ENCODE measurements around the gene ALDH18A1. TPM values are rescaled to one million over a fixed set of nuclear protein-coding genes. Genes with fewer than 3 reads are reported as not detected.
A peak's percentile ranks its signal among the peaks of the same experiment; 100 is the strongest.

Gene ALDH18A1
- total and polyA plus RNA-seq, 12 donors, result 5.9 to 19.5 (median 12.9) TPM

DNA sequence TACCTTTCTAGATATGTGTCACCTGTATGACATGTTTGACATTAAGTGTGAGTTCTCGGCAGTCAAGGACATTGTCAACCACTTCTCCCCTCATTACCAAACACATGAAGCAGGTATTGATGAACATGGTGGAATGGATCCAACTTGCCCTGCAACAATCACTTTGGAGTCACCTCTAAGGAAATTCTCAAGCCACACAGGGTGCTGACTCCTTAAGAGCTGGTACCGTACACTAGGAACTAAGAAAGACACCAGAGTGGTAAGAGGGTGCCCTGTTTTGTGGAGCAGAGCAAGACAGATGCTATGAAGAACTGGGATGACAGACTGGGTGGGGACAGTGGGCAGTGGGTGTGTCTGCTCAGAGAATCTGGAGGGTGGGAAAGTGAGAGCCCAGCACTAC, 77.9 kb downstream of the ALDH18A1 start:
- DNase-seq, result no peak
- peaks cover 0 to 37% (median 16%) of the 10 kb centered on the region in 9 donors for H3K4me1 ChIP-seq
- no peak overlapping the region for H3K27ac ChIP-seq
- H3K27me3 ChIP-seq, result no peaks in the 10 kb centered on the region
- TF ChIP-seq CTCF (IDR thresholded peaks at IDR 0.05), result no peak
- intact Hi-C loops (cut with DNase I), result no loop called here
- no peaks in the 10 kb centered on the region for H3K9me3 ChIP-seq
- H3K36me3 ChIP-seq, result no peaks in the 10 kb centered on the region
- ATAC-seq, result no peak
- H3K4me3 ChIP-seq, result no peak overlapping the region
- WGBS, 2 donors, result 91 to 94% methylated on average over 2 of the region's 2 CpGs

DNA sequence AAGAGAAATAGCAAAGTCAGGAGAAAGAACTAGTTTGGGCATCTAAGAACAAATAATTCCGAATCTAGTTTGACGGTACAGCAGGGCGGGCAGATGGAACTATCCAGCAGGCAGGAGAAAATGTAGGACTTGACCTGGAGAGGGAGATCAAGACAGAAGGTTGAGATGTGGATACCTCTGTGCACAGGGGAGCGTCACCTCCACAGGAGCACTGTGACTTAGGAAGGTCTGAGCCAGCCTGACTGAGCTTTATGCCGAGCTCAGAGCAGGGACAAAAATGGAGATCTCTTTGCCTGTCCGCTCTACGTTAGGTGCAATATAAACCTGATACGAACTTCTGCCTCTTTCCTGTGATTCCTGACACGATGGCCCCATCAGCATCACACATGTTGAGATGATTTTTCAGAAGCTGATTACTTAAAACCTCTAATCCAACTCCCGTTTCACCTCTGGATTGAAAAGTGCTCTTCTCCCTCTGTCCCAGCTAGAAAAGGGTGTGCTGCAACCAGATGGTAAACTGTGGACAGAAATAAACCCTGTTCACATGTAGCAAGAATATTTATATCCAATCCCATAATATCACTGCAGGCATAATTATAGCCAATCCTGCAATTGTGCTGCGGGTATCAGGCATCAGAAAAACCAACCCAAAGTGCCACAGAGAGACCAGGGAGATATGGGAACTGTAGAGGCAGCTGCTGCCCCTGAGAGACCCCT, 81.7 kb downstream of the ALDH18A1 start:
- TF ChIP-seq CTCF (IDR thresholded peaks at IDR 0.05), result no peak
- no peaks in the 10 kb centered on the region for H3K27me3 ChIP-seq
- intact Hi-C loops (cut with DNase I), result no loop called here
- DNase-seq (no peak), ATAC-seq (peak in 5 of 8 donors; percentile 32 to 71 (median 55))
- peak overlapping the region in 1 of 10 donors; percentile 10 for H3K4me3 ChIP-seq
- 52 to 57% methylated on average over 11 of the region's 11 CpGs for WGBS, 2 donors
- no peaks in the 10 kb centered on the region for H3K9me3 ChIP-seq
- no peaks in the 10 kb centered on the region for H3K36me3 ChIP-seq
- peaks cover 0 to 42% (median 19%) of the 10 kb centered on the region in 9 donors for H3K4me1 ChIP-seq
- peak overlapping the region in 8 of 10 donors; percentile 6 to 67 (median 49) for H3K27ac ChIP-seq

DNA sequence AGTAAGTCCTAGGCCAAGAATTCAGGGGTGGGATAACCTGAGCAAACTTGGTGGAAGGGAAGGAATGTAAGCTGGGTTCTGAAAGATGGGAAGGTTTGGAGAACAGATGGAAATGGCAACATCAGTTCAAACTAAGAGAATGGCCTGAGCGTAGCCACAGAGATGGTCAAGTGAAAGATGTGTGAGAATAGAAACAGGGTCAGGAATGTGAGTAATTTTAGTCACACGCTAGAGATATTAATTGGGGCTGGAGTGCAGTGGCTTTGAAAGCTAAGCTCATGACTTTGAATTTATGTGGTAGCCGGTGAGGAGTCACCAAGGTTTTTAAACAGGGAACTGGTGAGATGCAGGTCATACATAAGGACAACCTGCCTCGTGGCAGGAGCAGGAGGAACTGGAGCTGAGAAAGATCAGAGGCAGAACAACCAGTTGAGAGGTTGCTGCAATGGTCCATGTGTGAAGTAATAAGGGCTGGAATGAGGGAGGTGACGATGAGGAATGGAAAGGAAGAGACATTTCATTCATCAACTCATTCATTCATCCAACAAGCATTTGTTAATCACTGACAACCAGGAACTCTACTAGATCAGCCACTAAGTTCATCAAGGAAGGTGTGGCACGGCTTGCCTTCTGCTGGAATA, 82.4 kb downstream of the ALDH18A1 start:
- WGBS, 2 donors, result 49 to 72% methylated on average over 6 of the region's 6 CpGs
- DNase-seq, result no peak
- intact Hi-C loops (cut with DNase I), result no loop called here
- H3K36me3 ChIP-seq, result no peaks in the 10 kb centered on the region
- peak in 3 of 8 donors; percentile 34 to 42 (median 40) for ATAC-seq
- TF ChIP-seq CTCF (IDR thresholded peaks at IDR 0.05), result no peak
- no peaks in the 10 kb centered on the region for H3K27me3 ChIP-seq
- peak overlapping the region in 7 of 10 donors; percentile 20 to 67 (median 49) for H3K27ac ChIP-seq
- no peaks in the 10 kb centered on the region for H3K9me3 ChIP-seq
- H3K4me1 ChIP-seq, result peaks cover 0 to 36% (median 13%) of the 10 kb centered on the region in 9 donors
- H3K4me3 ChIP-seq, result no peak overlapping the region

GRCh38 chr10:95573527-95573926, 83.0 kb downstream of the ALDH18A1 start:
- no peak for ATAC-seq
- WGBS, 2 donors, result 90 to 91% methylated on average over 3 of the region's 3 CpGs
- intact Hi-C loops (cut with DNase I), result no loop called here
- Histone ChIP-seq H3K4me3 (no peak overlapping the region), H3K9me3 (no peaks in the 10 kb centered on the region), H3K4me1 (peaks cover 0 to 36% (median 13%) of the 10 kb centered on the region in 9 donors), H3K36me3 (no peaks in the 10 kb centered on the region), H3K27ac (peak overlapping the region in 3 of 10 donors; percentile 31 to 67 (median 58)), H3K27me3 (no peaks in the 10 kb centered on the region)
- TF ChIP-seq CTCF (IDR thresholded peaks at IDR 0.05), result no peak
- no peak for DNase-seq
